H9 (cell line): ENCODE data around the gene MARCKS. TPM values are rescaled to one million over a fixed set of nuclear protein-coding genes. Genes with fewer than 3 reads are reported as not detected.

Source experiments
- DNase-seq: peaks from one replicate; pipeline ENCODE4 v3.0.0-alpha.2; 2017
- H2AFZ ChIP-seq: one replicate; pipeline ENCODE4 v1.6.1; 2013; ENCODE audit warnings: mild to moderate bottlenecking, low read length, control low read depth, moderate library complexity
- H2AK5ac ChIP-seq: 2 replicates; pipeline ENCODE4 v1.6.1; 2013; ENCODE audit warnings: low read length, control low read depth, mixed read lengths; ENCODE audit not compliant: insufficient read length
- H2BK120ac ChIP-seq: one replicate; pipeline ENCODE4 v1.6.1; 2013; ENCODE audit warnings: low read depth, mild to moderate bottlenecking, low read length, control low read depth, inconsistent platforms; ENCODE audit not compliant: poor library complexity, severe bottlenecking
- H2BK12ac ChIP-seq: 2 replicates; pipeline ENCODE4 v1.6.1; 2013; ENCODE audit warnings: low read length, control low read depth, mixed read lengths, low read depth; ENCODE audit not compliant: insufficient read length
- H2BK15ac ChIP-seq: 2 replicates; pipeline ENCODE4 v1.6.1; 2013; ENCODE audit warnings: low read depth, low read length, control low read depth
- H2BK20ac ChIP-seq: one replicate; pipeline ENCODE4 v1.6.1; 2013; ENCODE audit warnings: low read depth, mild to moderate bottlenecking, low read length, control low read depth, inconsistent platforms; ENCODE audit not compliant: poor library complexity, severe bottlenecking
- H2BK5ac ChIP-seq: 2 replicates; pipeline ENCODE4 v1.6.1; 2013; ENCODE audit warnings: low read length, control low read depth, mixed read lengths; ENCODE audit not compliant: insufficient read length
- H3K14ac ChIP-seq: 2 replicates; pipeline ENCODE4 v1.6.1; 2013; ENCODE audit warnings: low read length, control low read depth; ENCODE audit not compliant: insufficient read depth
- H3K18ac ChIP-seq: 2 replicates; pipeline ENCODE4 v1.6.1; 2013; ENCODE audit warnings: low read depth, mild to moderate bottlenecking, mixed read lengths, low read length, control low read depth; ENCODE audit not compliant: insufficient read length
- H3K23ac ChIP-seq: 2 replicates; pipeline ENCODE4 v1.6.1; 2013; ENCODE audit warnings: low read length, control low read depth, mixed read lengths, low read depth; ENCODE audit not compliant: insufficient read length
- H3K23me2 ChIP-seq: 2 replicates; pipeline ENCODE4 v1.6.1; 2013; ENCODE audit warnings: low read depth, mild to moderate bottlenecking, mixed read lengths, low read length, control low read depth; ENCODE audit not compliant: insufficient read length, poor library complexity, severe bottlenecking
- H3K27ac ChIP-seq: 2 replicates; pipeline ENCODE4 v1.5.1; 2013; ENCODE audit warnings: low read length, control low read depth, mixed read lengths, low read depth; ENCODE audit not compliant: insufficient read length
- H3K27me3 ChIP-seq: 2 replicates; pipeline ENCODE4 v1.6.1; 2013; ENCODE audit warnings: low read length, control low read depth, inconsistent platforms; ENCODE audit not compliant: insufficient read depth
- H3K4ac ChIP-seq: 2 replicates; pipeline ENCODE4 v1.6.1; 2013; ENCODE audit warnings: low read depth, mild to moderate bottlenecking, control low read depth, inconsistent platforms, low read length, moderate library complexity
- H3K4me1 ChIP-seq: 2 replicates; pipeline ENCODE4 v1.6.1; 2013; ENCODE audit warnings: low read length, control low read depth, inconsistent platforms; ENCODE audit not compliant: insufficient read depth
- H3K4me2 ChIP-seq: 2 replicates; pipeline ENCODE4 v1.6.1; 2013; ENCODE audit warnings: low read length, control low read depth, mixed read lengths; ENCODE audit not compliant: insufficient read length, insufficient read depth
- H3K56ac ChIP-seq: 2 replicates; pipeline ENCODE4 v1.6.1; 2013; ENCODE audit warnings: low read depth, mild to moderate bottlenecking, mixed read lengths, low read length, control low read depth; ENCODE audit not compliant: insufficient read length
- H3K79me1 ChIP-seq: 2 replicates; pipeline ENCODE4 v1.6.1; 2013; ENCODE audit warnings: low read depth, mild to moderate bottlenecking, moderate library complexity, low read length, control low read depth, inconsistent platforms; ENCODE audit not compliant: insufficient read depth, poor library complexity, severe bottlenecking
- H3K79me2 ChIP-seq: 2 replicates; pipeline ENCODE4 v1.6.1; 2013; ENCODE audit warnings: low read length, control low read depth, inconsistent platforms; ENCODE audit not compliant: insufficient read depth
- H3K9ac ChIP-seq: 2 replicates; pipeline ENCODE4 v1.6.1; 2013; ENCODE audit warnings: low read length, control low read depth, mixed read lengths; ENCODE audit not compliant: insufficient read length; ENCODE audit errors: extremely low read depth
- H3K9me3 ChIP-seq: one replicate; pipeline ENCODE4 v1.6.1; 2013; ENCODE audit warnings: low read depth, low read length, inconsistent platforms; ENCODE audit not compliant: control insufficient read depth
- H3T11ph ChIP-seq: one replicate; pipeline ENCODE4 v1.6.1; 2013; ENCODE audit warnings: mild to moderate bottlenecking, low read length, control low read depth, inconsistent platforms
- H4K20me1 ChIP-seq: one replicate; pipeline ENCODE4 v1.6.1; 2013; ENCODE audit not compliant: control insufficient read depth, insufficient read length, insufficient read depth
- H4K5ac ChIP-seq: 2 replicates; pipeline ENCODE4 v1.6.1; 2013; ENCODE audit warnings: low read depth, mild to moderate bottlenecking, mixed read lengths, low read length, control low read depth; ENCODE audit not compliant: insufficient read length
- H4K8ac ChIP-seq: replicated peaks from 2 replicates; pipeline ENCODE4 v1.6.1; 2013; ENCODE audit warnings: low read length, control low read depth, mixed read lengths, low read depth; ENCODE audit not compliant: insufficient read length
- H4K91ac ChIP-seq: 2 replicates; pipeline ENCODE4 v1.6.1; 2013; ENCODE audit warnings: low read depth, mild to moderate bottlenecking, moderate library complexity, mixed read lengths, low read length, control low read depth; ENCODE audit not compliant: insufficient read length
- H3K27ac Mint-ChIP-seq, 3 experiments: 2 replicates in 2 of 3; 3 replicates in 1 of 3; pipeline ENCODE4 v1.8.0; 2020 to 2021; ENCODE audit warnings: mixed read lengths in 3 of 3, mild to moderate bottlenecking in 1 of 3, moderate library complexity in 1 of 3
- H3K27me3 Mint-ChIP-seq: 2 replicates; pipeline ENCODE4 v1.8.0; 2021; ENCODE audit warnings: low read depth, mild to moderate bottlenecking, moderate library complexity, mixed read lengths
- H3K36me3 Mint-ChIP-seq, 3 experiments: 2 replicates in 2 of 3; 3 replicates in 1 of 3; pipeline ENCODE4 v1.8.0; 2020 to 2021; ENCODE audit warnings: low read depth in 3 of 3, mixed read lengths in 3 of 3; ENCODE audit not compliant: insufficient read depth in 1 of 3
- H3K4me1 Mint-ChIP-seq, 2 experiments: 2 replicates each; pipeline ENCODE4 v1.8.0; 2020; ENCODE audit warnings: mixed read lengths in 2 of 2
- H3K4me3 Mint-ChIP-seq, 2 experiments: 2 replicates in 1 of 2; 3 replicates in 1 of 2; pipeline ENCODE4 v1.8.0; 2020 to 2021; ENCODE audit warnings: mild to moderate bottlenecking in 2 of 2, mixed read lengths in 2 of 2, moderate library complexity in 1 of 2
- H3K9me3 Mint-ChIP-seq, 2 experiments: 2 replicates in 1 of 2; 3 replicates in 1 of 2; pipeline ENCODE4 v1.8.0; 2020; ENCODE audit warnings: mild to moderate bottlenecking in 2 of 2, mixed read lengths in 2 of 2, moderate library complexity in 1 of 2
- WGBS: extraction: QIAGEN DNeasy Blood & Tissue Kit; methylation state at CpG from one replicate; pipeline ENCODE4 v1.1.7; 2013; ENCODE audit warnings: missing lambda C conversion rate, low lambda C conversion rate, mixed read lengths; ENCODE audit not compliant: insufficient read length; ENCODE audit errors: extremely low coverage; 5-methylcytosine and 5-hydroxymethylcytosine counted together
- total RNA-seq: library from RNA; stranded (reverse); gene quantifications from 2 replicates; pipeline ENCODE4 v1.2.1, GENCODE V29; 2021
- TF ChIP-seq, protein P1 (sequence below): fragments of 200-600 bp; sonication (generic); conservative IDR thresholded peaks from 3 replicates; pipeline ENCODE4 v1.8.0; 2021; ENCODE audit warnings: antibody characterized with exemption, mild to moderate bottlenecking

MARCKS gene
- total RNA-seq, 1 experiment from 2014 or later: 164 TPM

- H2BK120ac ChIP-seq: no peak overlapping the region
- DNase-seq: no peak
- no peak overlapping the region for H2BK20ac ChIP-seq
- no peaks in the 10 kb centered on the region; a peak in 1 of 7 replicates for H3K36me3 Mint-ChIP-seq
- peaks cover 9 to 13% of the 10 kb centered on the region in 2 experiments for H3K4me1 Mint-ChIP-seq
- no peak overlapping the region for H3K27ac Mint-ChIP-seq
- H3K4me2 ChIP-seq: no peak overlapping the region
- H4K20me1 ChIP-seq: no peaks in the 10 kb centered on the region
- H3K23me2 ChIP-seq: no peaks in the 10 kb centered on the region
- no peak overlapping the region for H2AK5ac ChIP-seq
- H3K14ac ChIP-seq: no peak overlapping the region
- H2AFZ ChIP-seq: no peak overlapping the region
- no peaks in the 10 kb centered on the region for H3K79me1 ChIP-seq
- TF ChIP-seq, protein P1, sequence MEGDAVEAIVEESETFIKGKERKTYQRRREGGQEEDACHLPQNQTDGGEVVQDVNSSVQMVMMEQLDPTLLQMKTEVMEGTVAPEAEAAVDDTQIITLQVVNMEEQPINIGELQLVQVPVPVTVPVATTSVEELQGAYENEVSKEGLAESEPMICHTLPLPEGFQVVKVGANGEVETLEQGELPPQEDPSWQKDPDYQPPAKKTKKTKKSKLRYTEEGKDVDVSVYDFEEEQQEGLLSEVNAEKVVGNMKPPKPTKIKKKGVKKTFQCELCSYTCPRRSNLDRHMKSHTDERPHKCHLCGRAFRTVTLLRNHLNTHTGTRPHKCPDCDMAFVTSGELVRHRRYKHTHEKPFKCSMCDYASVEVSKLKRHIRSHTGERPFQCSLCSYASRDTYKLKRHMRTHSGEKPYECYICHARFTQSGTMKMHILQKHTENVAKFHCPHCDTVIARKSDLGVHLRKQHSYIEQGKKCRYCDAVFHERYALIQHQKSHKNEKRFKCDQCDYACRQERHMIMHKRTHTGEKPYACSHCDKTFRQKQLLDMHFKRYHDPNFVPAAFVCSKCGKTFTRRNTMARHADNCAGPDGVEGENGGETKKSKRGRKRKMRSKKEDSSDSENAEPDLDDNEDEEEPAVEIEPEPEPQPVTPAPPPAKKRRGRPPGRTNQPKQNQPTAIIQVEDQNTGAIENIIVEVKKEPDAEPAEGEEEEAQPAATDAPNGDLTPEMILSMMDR: no peak
- no peak overlapping the region for H2BK5ac ChIP-seq
- H3K9me3 Mint-ChIP-seq: peaks cover 0 to 3% of the 10 kb centered on the region in 2 experiments; a peak in 2 of 5 replicates
- no peaks in the 10 kb centered on the region for H3K27me3 ChIP-seq
- H4K91ac ChIP-seq: no peak overlapping the region
- no peak overlapping the region for H3T11ph ChIP-seq
- H3K79me2 ChIP-seq: no peaks in the 10 kb centered on the region
- no peaks in the 10 kb centered on the region for H3K9me3 ChIP-seq
- H4K5ac ChIP-seq: no peak overlapping the region
- no peak overlapping the region for H3K9ac ChIP-seq
- H3K18ac ChIP-seq: no peak overlapping the region
- H3K4ac ChIP-seq: no peak overlapping the region
- no peak overlapping the region for H3K27ac ChIP-seq
- H4K8ac ChIP-seq: no peak overlapping the region
- no CpG with 5 or more reads among the region's 5 CpGs for WGBS
- peaks cover 17% of the 10 kb centered on the region for H3K27me3 Mint-ChIP-seq
- no peak overlapping the region for H3K23ac ChIP-seq
- no peak overlapping the region for H3K4me3 Mint-ChIP-seq
- no peak overlapping the region for H2BK12ac ChIP-seq
- no peaks in the 10 kb centered on the region for H3K4me1 ChIP-seq
- H3K56ac ChIP-seq: no peak overlapping the region
- H2BK15ac ChIP-seq: no peak overlapping the region
Measured at GRCh38 chr6:113820761-113821160, 36.4 kb upstream of the MARCKS start.
